ENCODE data around the gene HSPA8. TPM values are rescaled to one million over a fixed set of nuclear protein-coding genes. Genes with fewer than 3 reads are reported as not detected.

Gene HSPA8
- total and polyA plus RNA-seq, 10 of the 15 experiments (the other 5 are each of a cell fraction or from before 2014, with no cell fraction given) = 1,190 to 3,205 (median 2,045) TPM

- TF ChIP-seq EP300 (IDR thresholded peaks at IDR 0.05; ENCODE audit: borderline replicate concordance in 1 of 2, control insufficient read depth in 1 of 2, low read depth in 2 of 2, low read length in 2 of 2) (0 out of 4 replicates have a peak, but pooled peaks of 1 of the 2 experiments have one; percentile 7), ZSCAN29 (IDR thresholded peaks at IDR 0.05) (0 out of 2 replicates have a peak, but pooled peaks have one; percentile 12), MEF2B (IDR thresholded peaks at IDR 0.05; ENCODE audit: partially characterized antibody, poor library complexity, severe bottlenecking) (peak; percentile 44), IKZF1 (conservative IDR thresholded peaks at IDR 0.05) (peak; percentile 27; the same call in 1 of the 2 replicates), POLR2AphosphoS2 (IDR thresholded peaks at IDR 0.05; ENCODE audit: low read depth, low read length) (0 out of 2 replicates have a peak, but pooled peaks have one; percentile 48), JUNB (IDR thresholded peaks at IDR 0.05) (no peak), POU2F2 (IDR thresholded peaks at IDR 0.05; ENCODE audit: borderline replicate concordance, low read depth, low read length) (no peak), SIX5 (IDR thresholded peaks at IDR 0.05; ENCODE audit: low read depth, low read length, severe bottlenecking) (no peak), ZNF24 (IDR thresholded peaks at IDR 0.05) (peak; percentile 42; the same call in 1 of the 2 replicates), MXI1 (IDR thresholded peaks at IDR 0.05; ENCODE audit: low read depth, low read length) (peak; percentile 55; the same call in 1 of the 2 replicates), GATAD2B (conservative IDR thresholded peaks at IDR 0.05; ENCODE audit: low read depth) (peak; percentile 68; the same call in 1 of the 2 replicates), SMAD1 (IDR thresholded peaks at IDR 0.05; ENCODE audit: low read depth, partially characterized antibody) (no peak), YBX1 (IDR thresholded peaks at IDR 0.05) (no peak), ETV6 (conservative IDR thresholded peaks at IDR 0.05 in 1 of 2, IDR thresholded peaks at IDR 0.05 in 1 of 2; ENCODE audit: borderline replicate concordance in 1 of 2, low read depth in 1 of 2) (0 out of 4 replicates have a peak, but pooled peaks of 1 of the 2 experiments have one; percentile 30), TBL1XR1 (IDR thresholded peaks at IDR 0.05; ENCODE audit: low read depth, low read length) (no peak)
- TF ChIP-seq, protein P1, sequence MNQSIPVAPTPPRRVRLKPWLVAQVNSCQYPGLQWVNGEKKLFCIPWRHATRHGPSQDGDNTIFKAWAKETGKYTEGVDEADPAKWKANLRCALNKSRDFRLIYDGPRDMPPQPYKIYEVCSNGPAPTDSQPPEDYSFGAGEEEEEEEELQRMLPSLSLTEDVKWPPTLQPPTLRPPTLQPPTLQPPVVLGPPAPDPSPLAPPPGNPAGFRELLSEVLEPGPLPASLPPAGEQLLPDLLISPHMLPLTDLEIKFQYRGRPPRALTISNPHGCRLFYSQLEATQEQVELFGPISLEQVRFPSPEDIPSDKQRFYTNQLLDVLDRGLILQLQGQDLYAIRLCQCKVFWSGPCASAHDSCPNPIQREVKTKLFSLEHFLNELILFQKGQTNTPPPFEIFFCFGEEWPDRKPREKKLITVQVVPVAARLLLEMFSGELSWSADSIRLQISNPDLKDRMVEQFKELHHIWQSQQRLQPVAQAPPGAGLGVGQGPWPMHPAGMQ (IDR thresholded peaks at IDR 0.05; ENCODE audit: borderline replicate concordance) = no peak
- TF ChIP-seq, protein P2, sequence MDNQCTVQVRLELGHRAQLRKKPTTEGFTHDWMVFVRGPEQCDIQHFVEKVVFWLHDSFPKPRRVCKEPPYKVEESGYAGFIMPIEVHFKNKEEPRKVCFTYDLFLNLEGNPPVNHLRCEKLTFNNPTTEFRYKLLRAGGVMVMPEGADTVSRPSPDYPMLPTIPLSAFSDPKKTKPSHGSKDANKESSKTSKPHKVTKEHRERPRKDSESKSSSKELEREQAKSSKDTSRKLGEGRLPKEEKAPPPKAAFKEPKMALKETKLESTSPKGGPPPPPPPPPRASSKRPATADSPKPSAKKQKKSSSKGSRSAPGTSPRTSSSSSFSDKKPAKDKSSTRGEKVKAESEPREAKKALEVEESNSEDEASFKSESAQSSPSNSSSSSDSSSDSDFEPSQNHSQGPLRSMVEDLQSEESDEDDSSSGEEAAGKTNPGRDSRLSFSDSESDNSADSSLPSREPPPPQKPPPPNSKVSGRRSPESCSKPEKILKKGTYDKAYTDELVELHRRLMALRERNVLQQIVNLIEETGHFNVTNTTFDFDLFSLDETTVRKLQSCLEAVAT (IDR thresholded peaks at IDR 0.05) = peak; percentile 67; the same call in 1 of the 2 replicates
Measured at GRCh38 chr11:123062892-123063825, 1.2 kb upstream of the HSPA8 start (continued).

All from GM12878 (cell line).